Cardiac muscle cell (in vitro differentiated cells and primary cell): ENCODE results near the gene WDR35. TPM values are rescaled to one million over a fixed set of nuclear protein-coding genes. Genes with fewer than 3 reads are reported as not detected.

ENCODE experiments used
- DNase-seq, 2 donors: peaks; one replicate each; pipeline versions ENCODE4 v3.0.0 to v3.0.0-alpha.2; 2010 to 2017; ENCODE audit warnings: low read depth in 1 of 2, low spot score in 1 of 2
- H3K27ac ChIP-seq: fragments of 200-600 bp; sonication (generic); 2 replicates; pipeline ENCODE4 v1.5.1; 2016
- H3K27me3 ChIP-seq: fragments of 200-600 bp; sonication (generic); 2 replicates; pipeline ENCODE4 v1.6.0; 2016; ENCODE audit warnings: control low read depth
- H3K36me3 ChIP-seq: fragments of 200-600 bp; sonication (generic); 2 replicates; pipeline ENCODE4 v1.5.1; 2016; ENCODE audit warnings: control low read depth
- H3K4me1 ChIP-seq: fragments of 200-600 bp; sonication (generic); 2 replicates; pipeline ENCODE4 v1.8.1; 2017; ENCODE audit warnings: low read depth, mild to moderate bottlenecking, mixed run types
- H3K4me3 ChIP-seq: fragments of 200-600 bp; sonication (generic); 2 replicates; pipeline ENCODE4 v1.5.1; 2016; ENCODE audit warnings: mild to moderate bottlenecking
- H3K9me3 ChIP-seq: fragments of 200-600 bp; sonication (generic); 2 replicates; pipeline ENCODE4 v1.5.1; 2017; ENCODE audit warnings: low read depth, mild to moderate bottlenecking, control low read depth
- polyA plus RNA-seq: library from polyadenylated mRNA; unstranded; fragments of >200 nt; fragmentation: Nextera tagmentation; extraction: Ambion mirVana; gene quantifications from 2 replicates; pipeline ENCODE4 v1.2.1, GENCODE V29; 2016
- total RNA-seq: library from RNA; depleted of rRNA; stranded (reverse); fragments of >200 nt; gene quantifications from 2 replicates; pipeline ENCODE4 v1.2.3, GENCODE V29; 2016
- TF ChIP-seq, protein P1 (sequence below): IDR thresholded peaks from 2 replicates; pipeline ENCODE4 v1.5.1; 2012; ENCODE audit warnings: low read depth, mild to moderate bottlenecking, low read length

WDR35 gene
- total and polyA plus RNA-seq, 2 experiments from 2014 or later, result 4.8 to 10.1 TPM

DNA sequence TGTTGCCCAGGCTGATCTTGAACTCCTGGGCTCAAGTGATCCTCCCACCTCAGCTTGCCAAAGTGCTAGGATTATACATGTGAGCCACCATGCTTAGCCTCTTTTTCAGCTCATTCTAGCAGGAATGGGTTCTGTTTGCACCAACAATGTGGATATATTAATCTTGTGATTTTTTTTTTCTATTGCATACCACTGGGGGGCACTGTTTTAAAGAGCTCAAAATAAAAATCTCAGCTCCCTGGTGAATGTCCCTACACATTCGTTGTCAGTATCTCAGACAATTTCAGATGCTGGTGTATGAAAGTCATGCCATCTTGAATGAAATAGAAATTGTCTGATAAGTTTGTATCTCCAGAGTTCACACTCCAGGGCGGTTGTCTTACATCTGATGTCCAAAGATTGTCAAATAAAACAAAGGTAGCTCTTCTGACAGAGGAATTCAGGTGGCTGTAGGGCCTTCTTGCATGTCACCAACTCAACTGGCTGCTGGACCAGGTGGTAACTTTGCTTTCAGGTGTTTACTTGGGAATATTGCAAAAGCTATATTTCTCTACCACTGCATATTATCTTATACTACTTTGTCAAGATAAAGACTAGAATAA is 25.7 kb upstream of the WDR35 start:
- Histone ChIP-seq H3K9me3 (no peaks in the 10 kb centered on the region), H3K4me3 (no peak overlapping the region), H3K36me3 (no peaks in the 10 kb centered on the region), H3K4me1 (peaks cover 8% of the 10 kb centered on the region), H3K27me3 (peaks cover 16% of the 10 kb centered on the region), H3K27ac (no peak overlapping the region)
- TF ChIP-seq, protein P1, sequence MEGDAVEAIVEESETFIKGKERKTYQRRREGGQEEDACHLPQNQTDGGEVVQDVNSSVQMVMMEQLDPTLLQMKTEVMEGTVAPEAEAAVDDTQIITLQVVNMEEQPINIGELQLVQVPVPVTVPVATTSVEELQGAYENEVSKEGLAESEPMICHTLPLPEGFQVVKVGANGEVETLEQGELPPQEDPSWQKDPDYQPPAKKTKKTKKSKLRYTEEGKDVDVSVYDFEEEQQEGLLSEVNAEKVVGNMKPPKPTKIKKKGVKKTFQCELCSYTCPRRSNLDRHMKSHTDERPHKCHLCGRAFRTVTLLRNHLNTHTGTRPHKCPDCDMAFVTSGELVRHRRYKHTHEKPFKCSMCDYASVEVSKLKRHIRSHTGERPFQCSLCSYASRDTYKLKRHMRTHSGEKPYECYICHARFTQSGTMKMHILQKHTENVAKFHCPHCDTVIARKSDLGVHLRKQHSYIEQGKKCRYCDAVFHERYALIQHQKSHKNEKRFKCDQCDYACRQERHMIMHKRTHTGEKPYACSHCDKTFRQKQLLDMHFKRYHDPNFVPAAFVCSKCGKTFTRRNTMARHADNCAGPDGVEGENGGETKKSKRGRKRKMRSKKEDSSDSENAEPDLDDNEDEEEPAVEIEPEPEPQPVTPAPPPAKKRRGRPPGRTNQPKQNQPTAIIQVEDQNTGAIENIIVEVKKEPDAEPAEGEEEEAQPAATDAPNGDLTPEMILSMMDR, result peak; percentile 57
- peak; percentile 71 to 78 for DNase-seq

DNA sequence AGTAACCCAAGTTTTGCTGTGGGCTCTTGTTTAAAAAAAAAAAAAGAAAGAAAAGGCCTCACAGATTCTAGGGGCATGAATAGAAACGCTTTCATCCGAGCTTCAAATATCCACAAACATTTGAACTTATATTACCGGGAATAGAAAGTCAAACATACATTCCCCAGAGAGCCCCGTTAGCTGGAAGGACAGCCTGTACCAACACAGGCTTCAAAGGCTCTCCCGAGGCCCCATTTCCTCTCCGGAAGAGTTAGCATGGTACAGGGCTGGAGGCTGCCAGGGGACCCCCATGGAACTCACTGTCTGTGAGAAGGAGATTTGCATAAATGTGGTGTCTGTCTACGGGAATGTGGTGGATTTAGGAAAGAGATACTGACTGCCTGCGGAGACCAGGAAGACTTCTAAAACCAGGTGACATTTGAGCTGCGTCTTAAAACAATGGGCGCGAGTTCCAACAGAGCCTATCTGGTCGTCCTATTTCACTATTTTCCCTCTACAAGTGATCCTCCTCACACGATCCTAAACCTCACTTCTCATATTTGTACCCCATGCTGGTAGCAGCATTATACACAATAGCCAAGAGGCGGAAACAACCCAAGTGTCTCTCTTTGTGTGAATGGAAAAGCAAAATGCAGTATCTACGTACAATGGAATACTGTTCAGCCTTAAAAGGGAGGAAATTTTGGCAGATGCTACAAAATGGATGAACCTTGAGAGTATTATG is 23.4 kb upstream of the WDR35 start:
- no peaks in the 10 kb centered on the region for H3K36me3 ChIP-seq
- peaks cover 16% of the 10 kb centered on the region for H3K27me3 ChIP-seq
- TF ChIP-seq, protein P1, result no peak
- no peak for DNase-seq
- no peaks in the 10 kb centered on the region for H3K9me3 ChIP-seq
- H3K27ac ChIP-seq, result no peak overlapping the region
- H3K4me1 ChIP-seq, result peaks cover 8% of the 10 kb centered on the region
- peak overlapping the region; percentile 37 for H3K4me3 ChIP-seq

DNA sequence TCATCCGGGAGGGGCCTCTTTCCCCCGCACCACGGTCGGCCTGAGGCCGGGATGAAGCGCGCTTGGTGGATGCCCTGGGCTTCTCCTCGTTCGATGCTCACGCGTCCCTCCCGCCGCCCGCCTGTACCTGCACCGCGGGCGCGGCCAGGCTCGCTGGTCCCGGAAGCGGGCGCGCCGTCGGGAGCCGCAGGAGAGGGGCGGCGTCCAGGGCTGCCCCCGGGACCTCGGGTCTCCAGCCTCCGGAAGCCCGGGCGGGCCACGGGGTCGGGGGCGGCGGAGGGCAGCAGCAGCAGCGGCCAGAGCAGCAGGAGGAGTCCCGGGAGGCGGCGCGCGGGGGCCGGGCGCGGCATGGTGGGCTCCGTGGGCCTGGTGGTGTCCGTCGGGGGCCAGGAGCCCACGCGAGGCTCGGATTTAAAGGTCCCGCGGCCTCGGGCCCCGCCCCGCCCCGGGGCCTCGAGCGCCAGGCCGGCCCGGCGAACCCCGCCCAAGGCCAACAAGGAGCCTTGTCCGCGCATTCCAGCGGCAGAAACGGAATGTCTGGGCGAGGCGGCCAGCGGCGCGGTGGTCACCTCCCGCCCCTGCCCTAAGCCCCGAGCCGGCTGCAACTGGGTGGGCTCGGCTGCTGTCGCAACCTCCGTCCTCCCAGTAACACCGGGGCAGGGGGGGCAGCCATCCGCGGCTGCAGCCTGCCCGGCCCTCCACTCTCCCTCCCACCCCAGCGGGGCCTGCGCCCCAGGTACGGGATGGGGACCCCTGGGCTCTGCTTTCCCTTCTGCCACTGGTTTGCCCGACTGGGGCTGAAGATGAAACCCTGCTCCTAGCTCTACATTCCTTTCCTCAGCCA is 22.6 kb upstream of the WDR35 start, which contains the start of gene MATN3:
Gene MATN3 (minus strand): TSS at position 387 of the 844 bp plus-strand sequence. CDS start 37 bp downstream, at position 350.
- TF ChIP-seq, protein P1, result no peak
- DNase-seq, result peak; percentile 68
- peaks cover 16% of the 10 kb centered on the region for H3K27me3 ChIP-seq
- H3K27ac ChIP-seq, result no peak within 1 kb of the TSS
- no peaks in the 10 kb centered on the region for H3K9me3 ChIP-seq
- peak within 1 kb of the TSS; percentile 37 for H3K4me3 ChIP-seq
- peaks cover 8% of the 10 kb centered on the region for H3K4me1 ChIP-seq
- no peaks in the 10 kb centered on the region for H3K36me3 ChIP-seq

DNA sequence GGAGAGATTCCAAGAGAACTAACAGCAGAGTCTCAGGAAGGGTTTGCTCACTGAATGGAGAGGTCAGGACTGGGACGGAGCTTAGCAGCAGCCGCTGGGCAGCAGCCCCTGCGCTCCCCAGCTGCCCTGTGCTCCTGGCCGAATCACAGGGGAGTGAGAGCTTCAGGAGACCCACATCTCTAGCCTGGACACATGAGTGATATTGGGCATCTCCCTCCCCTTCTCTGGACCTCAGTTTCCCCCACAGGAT is 22.1 kb upstream of the WDR35 start:
- Histone ChIP-seq H3K27ac (no peak overlapping the region), H3K36me3 (no peaks in the 10 kb centered on the region), H3K4me3 (peak overlapping the region; percentile 37), H3K9me3 (no peaks in the 10 kb centered on the region), H3K27me3 (peaks cover 16% of the 10 kb centered on the region), H3K4me1 (peaks cover 8% of the 10 kb centered on the region)
- TF ChIP-seq, protein P1, result no peak
- DNase-seq, result no peak

DNA sequence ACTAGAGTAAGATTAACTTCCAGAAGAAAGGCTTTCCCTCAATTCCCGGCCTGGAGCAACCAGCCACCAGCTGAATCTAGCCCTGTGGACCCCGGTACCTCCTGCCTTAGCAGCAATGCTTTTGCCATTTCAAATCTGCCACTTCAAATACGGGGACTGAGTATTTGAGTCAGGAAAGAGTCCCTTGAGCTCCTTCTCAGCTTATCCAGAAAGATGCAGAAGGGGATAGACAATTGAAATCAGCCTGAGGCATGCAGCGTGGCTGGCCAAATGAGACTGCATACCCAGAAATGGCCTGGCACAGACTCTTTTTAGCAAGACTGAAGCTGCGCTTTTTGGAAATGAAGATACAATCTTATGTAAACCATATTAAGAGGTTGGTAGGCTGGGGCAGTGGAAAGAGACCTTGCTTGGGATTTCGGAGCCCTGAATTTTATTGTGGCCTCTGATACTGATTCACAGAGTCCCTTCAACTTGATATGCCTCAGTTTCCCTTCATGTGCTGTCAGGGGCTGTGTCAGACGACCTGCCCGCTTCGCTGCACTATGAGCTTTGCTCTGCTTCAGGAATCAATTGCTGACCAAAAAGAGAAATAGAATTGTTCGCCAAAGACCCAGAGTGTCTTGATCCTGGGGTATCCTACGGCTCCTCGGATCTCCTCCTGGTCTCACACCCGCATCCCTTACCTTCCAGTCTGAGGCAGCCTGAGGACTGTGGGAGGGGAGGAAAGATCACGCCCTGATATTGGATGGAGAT is 21.5 kb upstream of the WDR35 start:
- TF ChIP-seq, protein P1, result no peak
- peaks cover 8% of the 10 kb centered on the region for H3K4me1 ChIP-seq
- H3K4me3 ChIP-seq, result no peak overlapping the region
- H3K27me3 ChIP-seq, result peaks cover 16% of the 10 kb centered on the region
- H3K36me3 ChIP-seq, result no peaks in the 10 kb centered on the region
- DNase-seq, result no peak
- no peak overlapping the region for H3K27ac ChIP-seq
- no peaks in the 10 kb centered on the region for H3K9me3 ChIP-seq
